Measurements from ENCODE around the gene TXNDC5.

Gene TXNDC5

DNA sequence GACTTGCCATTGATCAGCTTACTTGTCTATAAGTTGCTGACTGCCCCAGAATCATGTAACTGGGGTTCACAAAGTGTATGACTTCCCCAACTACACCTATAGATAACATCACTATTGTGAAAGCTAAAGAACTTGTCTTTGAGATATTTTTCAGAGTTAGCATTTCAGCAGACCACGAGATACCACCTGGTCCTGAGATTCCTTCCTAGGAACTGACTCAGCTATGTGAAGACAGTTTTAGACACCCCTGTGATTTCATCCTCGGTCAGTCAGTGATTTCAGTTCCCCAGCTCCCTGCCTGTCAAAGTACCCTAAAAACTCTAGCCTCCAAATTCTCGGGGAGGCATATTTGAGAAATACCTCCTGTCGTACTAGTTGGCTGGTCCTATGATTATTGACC lies 62.4 kb downstream of the TXNDC5 start:
- DNase-seq: no peak

DNA sequence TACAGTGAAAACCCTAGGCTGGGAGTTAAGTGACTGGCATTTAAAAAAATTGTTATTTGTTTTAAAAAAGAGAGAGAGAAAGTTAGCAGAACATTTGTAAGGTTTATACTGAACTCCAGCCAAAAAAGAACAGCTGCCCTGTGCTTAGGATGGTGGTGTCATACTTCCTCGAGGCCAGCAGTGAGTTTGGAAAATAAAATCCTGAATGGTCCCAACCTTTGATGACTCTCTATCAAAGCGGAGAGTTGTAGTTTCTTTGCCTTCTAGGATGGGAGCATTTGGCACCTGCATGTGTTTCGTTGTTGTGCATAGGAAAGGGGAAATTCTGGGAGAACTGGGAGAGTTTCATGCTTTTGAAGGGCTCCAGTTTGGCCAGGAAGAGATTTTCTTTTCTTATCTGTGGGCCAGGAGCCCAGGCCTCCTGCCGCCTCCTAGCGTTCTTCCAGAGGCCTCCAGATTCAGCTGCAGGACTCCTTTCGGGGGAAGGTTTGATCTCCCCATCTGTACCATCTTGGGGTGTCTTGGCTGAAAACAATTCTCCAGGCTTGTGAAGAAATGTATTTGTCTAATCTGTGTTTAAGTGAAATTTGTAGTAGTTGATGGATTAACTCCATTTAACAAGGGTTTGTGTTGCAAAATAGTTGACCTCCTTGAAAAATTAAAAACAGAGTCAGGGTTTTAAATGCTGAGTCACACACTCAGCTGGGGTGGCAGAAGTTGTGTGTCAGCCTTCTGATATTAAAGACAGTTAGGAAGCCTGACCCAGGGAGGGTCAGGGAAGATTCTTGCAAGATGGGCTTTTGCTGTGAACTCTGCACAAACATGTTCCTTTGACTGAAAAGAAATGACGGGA lies 63.4 kb downstream of the TXNDC5 start:
- DNase-seq: no peak

DNA sequence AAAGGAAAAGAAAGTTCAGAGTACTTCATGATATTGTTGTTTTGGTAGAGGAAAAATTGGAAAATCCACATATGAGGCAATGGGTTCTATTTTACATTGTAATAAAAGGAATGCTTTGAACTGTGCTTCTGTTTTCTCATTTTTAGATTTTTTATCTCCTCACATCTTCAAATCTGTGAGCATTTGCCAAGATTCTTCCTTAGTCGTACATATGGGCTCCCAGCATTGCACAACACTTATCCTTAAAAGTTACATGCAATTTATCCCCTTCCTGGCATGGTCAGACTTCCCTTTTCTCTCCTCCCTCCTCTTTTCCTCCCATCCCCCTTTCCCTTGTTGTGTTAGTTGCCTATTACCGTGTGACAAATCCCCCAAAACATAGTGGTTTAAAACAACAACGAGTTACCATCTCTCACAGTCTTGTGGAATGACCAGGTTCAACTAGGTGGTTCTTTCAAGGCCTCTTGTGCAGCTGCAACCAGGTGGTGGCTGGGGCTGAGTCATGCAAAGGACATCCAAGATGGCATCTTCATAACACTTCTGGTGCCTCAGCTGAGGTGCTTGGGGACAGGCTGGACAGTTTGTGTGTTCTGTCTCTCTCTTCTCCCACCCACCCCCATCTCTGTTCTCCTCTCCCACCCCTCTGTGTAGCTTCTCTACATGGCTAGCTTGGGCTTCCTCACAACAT lies 68.7 kb downstream of the TXNDC5 start:
- DNase-seq: no peak

DNA sequence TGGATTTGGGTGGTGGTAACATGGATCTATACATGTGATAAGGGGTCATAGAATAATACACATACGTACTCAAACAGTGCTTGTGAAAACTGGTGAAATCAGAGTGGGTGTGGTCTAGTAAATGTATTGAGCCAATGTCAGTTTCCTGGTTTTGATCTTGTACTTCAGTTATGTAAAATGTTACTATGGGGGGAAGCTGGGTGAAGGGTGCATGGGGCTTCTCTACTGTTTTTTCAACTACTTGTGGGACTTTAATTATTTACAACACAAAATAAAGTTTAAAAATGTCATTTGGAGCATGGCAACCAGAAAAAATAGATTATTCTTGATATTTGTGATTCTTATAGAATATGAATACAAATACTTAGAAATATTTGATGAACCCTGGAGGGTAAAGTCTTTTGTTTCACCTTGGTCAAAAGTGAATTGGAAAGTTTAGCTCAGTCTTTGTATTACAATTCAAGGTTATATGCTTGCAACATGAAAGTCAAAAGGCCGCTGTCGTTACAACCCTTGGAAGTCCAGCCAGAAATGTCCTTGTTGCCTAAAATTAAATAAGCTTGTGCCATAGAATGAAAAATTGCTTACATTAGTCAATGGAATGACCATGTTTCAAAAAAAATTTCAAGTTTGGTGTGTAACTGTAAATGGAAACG lies 74.1 kb downstream of the TXNDC5 start:
- no peak for DNase-seq

DNA sequence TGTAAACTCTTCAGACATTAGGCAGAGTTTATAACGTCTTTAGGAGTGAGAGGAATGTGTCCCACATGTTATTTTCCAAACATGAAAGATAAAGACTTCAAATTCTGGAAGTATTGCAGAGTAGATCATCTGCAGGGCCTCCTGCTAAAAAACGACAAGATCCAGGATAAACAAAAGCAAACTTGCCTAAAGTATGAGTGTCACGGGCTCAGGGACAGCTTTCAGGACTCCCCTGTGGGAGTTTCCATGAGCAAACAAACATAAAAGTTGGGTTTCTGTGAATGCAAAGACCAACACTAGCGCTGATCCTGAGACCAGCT lies 76.9 kb downstream of the TXNDC5 start:
- no peak for DNase-seq

DNA sequence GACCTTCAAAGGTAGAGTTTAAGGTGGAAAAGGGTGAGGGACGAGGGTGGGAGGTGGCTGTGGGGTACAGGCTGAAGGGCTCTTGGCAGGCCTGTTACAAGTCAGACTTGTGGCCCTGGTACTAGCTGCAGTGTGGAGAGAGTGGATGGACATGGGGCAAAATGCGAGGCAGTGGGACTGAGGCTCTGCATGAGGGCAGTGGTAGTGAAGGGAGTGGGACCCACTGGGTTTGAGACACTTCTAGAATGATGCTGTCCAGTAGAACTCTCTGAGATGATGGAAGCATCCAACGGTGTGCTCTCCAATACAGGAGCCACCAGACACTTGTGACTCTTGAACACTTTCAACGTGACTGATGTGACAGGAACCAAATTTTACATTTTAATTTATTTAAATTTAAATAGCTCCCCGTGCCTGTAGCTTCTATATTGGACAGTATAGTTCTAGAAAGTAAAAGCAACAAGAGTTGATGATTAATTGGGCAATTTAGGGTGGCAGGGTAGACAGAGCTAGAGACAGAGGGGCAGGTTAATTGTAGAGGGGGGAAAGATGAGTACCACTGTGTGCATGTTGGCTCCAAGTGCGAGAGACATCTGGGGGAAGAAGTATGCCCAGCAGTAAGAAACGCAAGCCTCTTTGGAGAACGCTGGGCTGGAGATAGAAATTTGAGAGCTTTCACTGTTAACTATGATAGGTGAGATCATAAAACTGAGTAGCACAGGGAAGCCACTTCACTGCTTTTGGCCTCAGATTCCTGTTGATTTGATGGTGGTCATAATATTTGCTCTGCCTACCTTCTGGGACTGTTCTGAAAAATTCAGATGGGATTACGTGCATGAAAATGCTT lies 77.5 kb downstream of the TXNDC5 start:
- DNase-seq: no peak
